Gastroesophageal sphincter (tissue), 3 donors: ENCODE data around the gene NFIL3.

Experiments used
- CTCF ChIP-seq, 4 experiments: fragments of 200-600 bp in 2 of 4; fragments of 450-650 bp in 2 of 4; sonication (generic) in 1 of 4; IDR thresholded peaks; one replicate each; pipeline ENCODE4 v1.5.1; 2017 to 2019; ENCODE audit warnings: antibody characterized with exemption in 4 of 4, mild to moderate bottlenecking in 2 of 4, moderate library complexity in 2 of 4
- POLR2A ChIP-seq, 2 donors: fragments of 450-650 bp; IDR thresholded peaks; one replicate each; pipeline ENCODE4 v1.6.1; 2017; ENCODE audit warnings: antibody characterized with exemption in 2 of 2, mild to moderate bottlenecking in 2 of 2, moderate library complexity in 1 of 2

GRCh38 chr9:91405343-91406077, 18.1 kb downstream of the NFIL3 start:
- no peak for TF ChIP-seq POLR2A (IDR thresholded peaks at IDR 0.05)
- TF ChIP-seq CTCF (IDR thresholded peaks at IDR 0.05) = no peak
